Prostate gland (tissue), 2 donors: ENCODE results near the gene TSR2. TPM values are rescaled to one million over a fixed set of nuclear protein-coding genes. Genes with fewer than 3 reads are reported as not detected.

Experiments
- DNase-seq: peaks from one replicate; pipeline ENCODE4 v3.0.0-alpha.2; 2019; ENCODE audit warnings: low spot score
- H3K27ac ChIP-seq, 2 donors: fragments of 200-600 bp; sonication (generic); 2 replicates each; pipeline ENCODE4 v1.5.1; 2017 to 2019
- H3K27me3 ChIP-seq: fragments of 200-600 bp; sonication (generic); replicated peaks from 2 replicates; pipeline ENCODE4 v1.5.1; 2019; ENCODE audit not compliant: insufficient read depth
- H3K36me3 ChIP-seq, 2 donors: fragments of 200-600 bp; sonication (generic); 1 replicate in 1 of 2; 2 replicates in 1 of 2; pipeline versions ENCODE4 v1.5.1 to v1.8.1; 2017 to 2019
- H3K4me1 ChIP-seq: fragments of 200-600 bp; sonication (generic); replicated peaks from 2 replicates; pipeline ENCODE4 v1.5.1; 2019
- H3K4me3 ChIP-seq, 2 donors: fragments of 200-600 bp; sonication (generic); 2 replicates each; pipeline ENCODE4 v1.5.1; 2017 to 2019
- H3K9me3 ChIP-seq: fragments of 200-600 bp; sonication (generic); 2 replicates; pipeline ENCODE4 v1.5.1; 2017
- POLR2A ChIP-seq: fragments of 450-650 bp; IDR thresholded peaks from one replicate; pipeline ENCODE4 v1.6.1; 2016; ENCODE audit warnings: antibody characterized with exemption, mild to moderate bottlenecking
- POLR2AphosphoS5 ChIP-seq: sonication (generic); formaldehyde crosslinking; IDR thresholded peaks from one replicate; pipeline ENCODE4 v1.6.1; 2017; ENCODE audit warnings: antibody characterized with exemption
- WGBS: methylation state at CpG from one replicate; pipeline ENCODE4 v1.1.5; 2018; 5-methylcytosine and 5-hydroxymethylcytosine counted together
- intact Hi-C: fragments of 100-400 bp; cut with DNase I; formaldehyde crosslinking; loops from one replicate; pipeline ENCODE4 v1.14.2; 2022
- total RNA-seq, 2 donors: library from RNA; depleted of rRNA; stranded (reverse); fragments of >200 nt; gene quantifications; one replicate each; pipeline ENCODE4 v1.1.0, GENCODE V29; 2016
- TF ChIP-seq, protein P1 (sequence below), 4 experiments: fragments of 200-600 bp in 2 of 4; fragments of 450-650 bp in 2 of 4; sonication (generic) in 2 of 4; IDR thresholded peaks; 1 replicate in 3 of 4; 2 replicates in 1 of 4; pipeline ENCODE4 v1.5.1; 2016 to 2019; ENCODE audit warnings: antibody characterized with exemption in 4 of 4, mild to moderate bottlenecking in 2 of 4, moderate library complexity in 2 of 4

TSR2 gene
- total RNA-seq, 2 donors from 2014 or later: 24.4 to 24.7 TPM

- Histone ChIP-seq H3K27me3 (no peaks in the 10 kb centered on the region), H3K4me1 (no peaks in the 10 kb centered on the region), H3K9me3 (no peaks in the 10 kb centered on the region), H3K27ac (no peak overlapping the region), H3K4me3 (no peak overlapping the region), H3K36me3 (no peaks in the 10 kb centered on the region)
- WGBS: 78% methylated on average over 12 of the region's 17 CpGs
- TF ChIP-seq, protein P1, sequence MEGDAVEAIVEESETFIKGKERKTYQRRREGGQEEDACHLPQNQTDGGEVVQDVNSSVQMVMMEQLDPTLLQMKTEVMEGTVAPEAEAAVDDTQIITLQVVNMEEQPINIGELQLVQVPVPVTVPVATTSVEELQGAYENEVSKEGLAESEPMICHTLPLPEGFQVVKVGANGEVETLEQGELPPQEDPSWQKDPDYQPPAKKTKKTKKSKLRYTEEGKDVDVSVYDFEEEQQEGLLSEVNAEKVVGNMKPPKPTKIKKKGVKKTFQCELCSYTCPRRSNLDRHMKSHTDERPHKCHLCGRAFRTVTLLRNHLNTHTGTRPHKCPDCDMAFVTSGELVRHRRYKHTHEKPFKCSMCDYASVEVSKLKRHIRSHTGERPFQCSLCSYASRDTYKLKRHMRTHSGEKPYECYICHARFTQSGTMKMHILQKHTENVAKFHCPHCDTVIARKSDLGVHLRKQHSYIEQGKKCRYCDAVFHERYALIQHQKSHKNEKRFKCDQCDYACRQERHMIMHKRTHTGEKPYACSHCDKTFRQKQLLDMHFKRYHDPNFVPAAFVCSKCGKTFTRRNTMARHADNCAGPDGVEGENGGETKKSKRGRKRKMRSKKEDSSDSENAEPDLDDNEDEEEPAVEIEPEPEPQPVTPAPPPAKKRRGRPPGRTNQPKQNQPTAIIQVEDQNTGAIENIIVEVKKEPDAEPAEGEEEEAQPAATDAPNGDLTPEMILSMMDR (IDR thresholded peaks at IDR 0.05): no peak
- TF ChIP-seq POLR2AphosphoS5 (no peak), POLR2A (no peak)
- DNase-seq: no peak
- intact Hi-C loops: no loop called here
Measured at GRCh38 chrX:54446084-54446483, 5.9 kb downstream of the TSR2 start.

DNA sequence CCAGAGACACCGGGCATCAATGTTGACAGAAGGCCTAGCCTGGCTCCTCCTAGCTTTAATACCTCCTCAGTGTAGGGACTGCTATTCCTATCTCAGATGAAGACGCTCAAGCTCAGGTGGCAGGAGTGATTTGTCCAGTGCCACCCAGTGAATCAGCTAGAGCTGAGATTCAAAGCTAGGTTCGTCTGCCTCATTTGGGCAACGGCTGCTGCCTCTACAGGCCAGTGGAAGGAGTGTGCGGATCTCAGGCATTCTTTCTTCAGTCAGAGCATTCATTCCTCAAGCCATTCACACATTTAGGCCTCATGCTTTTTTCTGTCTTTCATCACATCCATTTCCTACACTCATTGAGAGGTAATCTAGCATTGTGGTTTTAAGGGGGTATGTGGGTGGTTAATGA, 7.3 kb downstream of the TSR2 start:
- H3K27me3 ChIP-seq: no peaks in the 10 kb centered on the region
- no peak for DNase-seq
- no peaks in the 10 kb centered on the region for H3K36me3 ChIP-seq
- H3K4me3 ChIP-seq: no peak overlapping the region
- TF ChIP-seq POLR2AphosphoS5: no peak
- TF ChIP-seq POLR2A: no peak
- TF ChIP-seq, protein P1 (IDR thresholded peaks at IDR 0.05): no peak
- no peaks in the 10 kb centered on the region for H3K9me3 ChIP-seq
- intact Hi-C loops: no loop called here
- 47% methylated on average over 3 of the region's 5 CpGs for WGBS
- H3K27ac ChIP-seq: no peak overlapping the region
- H3K4me1 ChIP-seq: no peaks in the 10 kb centered on the region

DNA sequence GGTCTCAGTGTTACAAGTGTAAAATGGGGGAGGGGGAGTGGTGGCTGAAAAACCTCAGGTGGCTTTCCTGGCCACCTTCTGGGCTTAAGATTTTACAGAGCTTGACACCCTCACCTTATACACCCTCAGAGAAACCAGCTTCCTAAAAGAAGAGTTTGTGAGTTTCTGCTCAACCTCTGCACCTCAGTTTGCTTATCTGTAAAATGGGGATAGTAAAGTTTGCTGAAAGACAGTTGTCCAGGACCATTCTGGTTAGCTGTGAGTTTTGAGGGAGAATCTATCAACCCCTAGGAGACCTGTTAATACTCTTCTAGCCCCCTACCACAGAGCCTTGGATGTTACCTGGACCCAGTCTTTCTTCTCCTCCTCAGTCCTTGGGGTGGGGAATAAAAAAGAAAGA, 9.7 kb downstream of the TSR2 start:
- DNase-seq: no peak
- Histone ChIP-seq H3K36me3 (no peaks in the 10 kb centered on the region), H3K27me3 (no peaks in the 10 kb centered on the region), H3K27ac (no peak overlapping the region), H3K4me1 (no peaks in the 10 kb centered on the region), H3K9me3 (no peaks in the 10 kb centered on the region), H3K4me3 (no peak overlapping the region)
- TF ChIP-seq POLR2AphosphoS5: no peak
- TF ChIP-seq, protein P1 (IDR thresholded peaks at IDR 0.05): no peak
- no peak for TF ChIP-seq POLR2A
- intact Hi-C loops: no loop called here

- no peaks in the 10 kb centered on the region for H3K4me1 ChIP-seq
- DNase-seq: no peak
- 56% methylated on average over 2 of the region's 2 CpGs for WGBS
- intact Hi-C loops: no loop called here
- TF ChIP-seq, protein P1 (IDR thresholded peaks at IDR 0.05): no peak
- TF ChIP-seq POLR2AphosphoS5 (no peak), POLR2A (no peak)
- no peak overlapping the region for H3K27ac ChIP-seq
- H3K36me3 ChIP-seq: no peaks in the 10 kb centered on the region
- H3K27me3 ChIP-seq: no peaks in the 10 kb centered on the region
- no peak overlapping the region for H3K4me3 ChIP-seq
- no peaks in the 10 kb centered on the region for H3K9me3 ChIP-seq
Measured at GRCh38 chrX:54452920-54453319, 12.7 kb downstream of the TSR2 start.

DNA sequence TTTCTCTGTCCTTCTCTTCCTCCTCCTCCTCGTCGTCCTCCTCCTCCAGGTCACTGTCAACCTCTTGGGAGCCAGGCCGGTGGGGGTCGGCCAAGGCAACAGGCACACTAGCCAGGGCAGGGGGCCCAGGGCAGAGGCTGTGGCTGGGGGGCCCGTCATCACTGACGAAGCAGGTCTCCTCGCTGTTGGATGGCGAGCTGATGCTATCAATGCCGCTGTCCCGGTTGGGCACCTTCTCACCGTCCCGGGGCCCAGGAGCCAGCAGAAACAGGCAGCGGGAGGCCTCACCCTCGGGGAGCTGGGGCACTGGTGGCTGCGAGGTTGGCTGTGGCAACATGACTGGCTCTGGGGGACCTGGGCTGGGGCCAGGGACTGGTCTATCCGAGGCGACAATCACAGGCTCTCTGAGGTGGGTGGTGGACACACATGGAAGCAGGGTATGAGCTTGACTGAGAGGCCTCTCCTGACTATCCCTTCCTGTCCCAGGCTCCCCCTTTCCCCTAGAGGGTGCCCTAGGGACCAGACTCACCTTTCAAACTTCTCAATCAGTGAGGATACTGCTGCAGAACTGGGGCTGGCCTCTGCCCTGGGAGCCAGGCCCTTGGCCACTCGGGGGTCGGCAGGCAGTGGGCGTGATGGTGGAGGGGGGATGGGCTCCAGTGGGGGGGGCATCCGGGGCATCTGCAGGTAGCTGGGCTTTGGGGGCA, 30.0 kb downstream of the TSR2 start:
- intact Hi-C loops: no loop called here
- Histone ChIP-seq H3K4me1 (no peaks in the 10 kb centered on the region), H3K27ac (no peak overlapping the region), H3K27me3 (no peaks in the 10 kb centered on the region), H3K9me3 (no peaks in the 10 kb centered on the region), H3K4me3 (no peak overlapping the region), H3K36me3 (no peaks in the 10 kb centered on the region)
- TF ChIP-seq POLR2A (no peak), POLR2AphosphoS5 (no peak)
- TF ChIP-seq, protein P1 (IDR thresholded peaks at IDR 0.05): no peak
- 78% methylated on average over 8 of the region's 21 CpGs for WGBS
- no peak for DNase-seq
